Right kidney (tissue), 1 donor: ENCODE results near the gene PPT1.
A peak's percentile ranks its signal among the peaks of the same experiment; 100 is the strongest.

Experiments used
- DNase-seq: peaks from one replicate; pipeline ENCODE4 v3.0.0-alpha.2; 2016

The PPT1 gene

DNA sequence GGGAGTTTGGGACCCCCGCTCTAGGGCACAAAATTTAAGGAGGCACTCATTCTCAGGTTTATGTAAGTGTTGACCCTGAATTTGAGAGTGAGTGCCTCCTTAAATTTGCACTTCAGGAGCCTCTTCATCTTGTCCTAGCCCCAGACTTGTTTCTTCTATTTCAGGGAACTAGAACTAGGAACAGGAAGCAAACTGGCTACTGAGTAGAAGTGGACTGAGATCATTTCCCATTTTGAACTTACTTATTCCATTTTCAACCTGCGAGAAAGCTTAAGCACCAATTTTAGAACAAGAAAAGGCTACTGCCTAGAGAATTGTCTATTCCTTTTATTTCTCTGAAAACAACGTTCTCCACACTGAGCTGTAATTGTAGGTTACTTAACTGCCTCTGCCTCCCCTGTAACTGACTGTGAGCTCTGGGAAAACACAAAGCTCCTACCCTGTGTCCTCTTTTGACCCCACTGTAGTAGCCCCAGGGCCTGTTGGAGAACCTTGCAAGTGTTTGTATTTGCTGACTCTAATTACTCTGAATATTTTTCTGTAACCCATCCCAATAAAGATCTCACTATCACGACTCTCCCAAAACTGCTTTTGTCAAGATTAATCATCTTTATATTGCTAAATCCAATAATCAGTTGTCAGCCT lies 2.5 kb downstream of the PPT1 start:
- no peak for DNase-seq

DNA sequence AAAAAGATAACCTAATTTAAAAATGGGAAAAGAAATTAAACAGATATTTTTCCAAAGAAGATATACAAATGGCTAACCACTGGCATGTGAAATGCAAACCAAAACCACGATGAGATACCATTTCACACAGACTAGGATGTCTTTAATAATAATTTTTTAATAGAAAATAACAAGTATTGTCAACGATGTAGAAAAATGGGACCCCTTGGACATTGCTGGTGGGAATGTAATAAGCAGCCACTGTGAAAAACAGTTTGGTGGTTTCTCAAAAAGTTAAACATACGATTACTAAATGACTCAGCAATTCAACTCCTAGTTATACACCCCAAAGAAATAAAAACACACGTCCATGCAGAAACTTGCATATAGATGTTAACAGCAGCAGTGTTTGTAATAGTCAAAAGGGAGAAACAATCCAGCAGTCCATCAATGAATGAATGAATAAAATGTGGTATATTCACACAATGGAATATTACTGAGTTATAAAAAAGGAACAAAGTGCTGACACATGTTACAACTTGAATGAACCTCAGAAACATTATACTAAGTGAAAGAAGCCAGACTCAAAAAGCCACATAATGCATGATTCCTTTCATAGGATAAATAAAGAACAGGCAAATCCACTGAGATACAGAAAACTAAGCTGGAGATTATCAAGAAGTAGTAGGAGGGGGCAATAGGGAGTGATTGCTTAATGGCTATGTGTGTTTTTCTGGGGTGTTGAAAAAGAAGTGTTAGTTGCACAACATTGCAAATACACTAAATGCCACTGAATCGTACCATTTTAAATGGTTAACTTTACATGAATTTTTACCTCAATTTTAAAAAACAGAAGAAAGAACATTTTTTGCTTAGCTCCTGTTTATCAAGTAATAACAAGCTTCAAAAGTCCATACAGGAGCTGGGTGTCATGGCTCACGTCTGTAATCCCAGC lies 4.1 kb downstream of the PPT1 start:
- DNase-seq = no peak

GRCh38 chr1:40092241-40092640 lies 4.8 kb downstream of the PPT1 start:
- DNase-seq = no peak

DNA sequence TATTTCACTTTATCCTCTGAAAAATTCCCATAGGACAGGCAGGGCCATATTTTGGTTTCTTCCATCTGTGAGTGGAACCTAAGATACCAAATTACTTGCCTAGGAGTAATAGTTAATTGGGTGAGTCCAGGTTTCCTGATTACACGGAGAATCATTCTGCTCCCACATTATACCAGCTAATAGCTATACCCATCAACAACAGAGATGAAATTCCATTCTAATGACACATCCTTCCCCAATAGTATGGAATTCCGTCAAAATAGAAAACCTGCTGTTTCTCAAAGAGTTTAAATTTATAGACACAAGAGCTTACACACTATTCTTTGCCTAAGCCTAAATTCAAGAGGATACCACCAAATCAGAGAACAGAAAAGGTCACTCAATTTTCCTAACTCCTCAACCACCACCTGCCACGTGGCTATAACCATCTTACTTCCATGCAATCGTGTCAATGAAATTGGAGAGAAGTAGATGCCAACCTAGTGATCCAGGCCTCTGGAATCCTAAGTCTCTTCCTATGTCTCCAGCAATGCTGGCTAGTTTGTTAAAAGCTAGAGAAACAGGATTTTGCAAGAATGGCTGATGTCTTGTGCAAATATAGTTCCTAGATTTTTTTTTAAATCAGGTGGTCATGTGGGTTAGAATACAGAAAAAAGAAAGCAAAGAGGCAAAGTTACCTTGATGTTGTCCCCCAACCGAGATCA lies 6.2 kb downstream of the PPT1 start:
- DNase-seq = no peak

DNA sequence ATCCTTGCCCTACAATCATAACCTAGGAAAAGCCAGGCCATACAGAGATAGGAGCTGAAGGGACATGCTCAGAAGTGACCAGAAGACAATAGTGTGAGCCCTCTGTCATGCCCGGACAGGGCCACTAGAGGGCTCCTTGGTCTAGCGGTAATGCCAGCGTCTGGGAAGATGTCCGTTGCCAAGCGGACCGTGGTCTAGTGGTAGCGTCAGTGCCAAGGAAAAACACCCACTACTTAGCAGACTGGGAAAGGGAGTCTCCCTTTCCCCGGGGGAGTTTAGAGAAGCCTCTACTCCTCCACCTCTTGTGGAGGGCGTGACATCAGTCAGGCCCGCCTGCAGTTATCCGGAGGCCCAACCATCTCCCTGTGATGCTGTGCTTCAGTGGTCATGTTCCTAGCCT lies 12.3 kb downstream of the PPT1 start:
- peak; percentile 41 for DNase-seq

DNA sequence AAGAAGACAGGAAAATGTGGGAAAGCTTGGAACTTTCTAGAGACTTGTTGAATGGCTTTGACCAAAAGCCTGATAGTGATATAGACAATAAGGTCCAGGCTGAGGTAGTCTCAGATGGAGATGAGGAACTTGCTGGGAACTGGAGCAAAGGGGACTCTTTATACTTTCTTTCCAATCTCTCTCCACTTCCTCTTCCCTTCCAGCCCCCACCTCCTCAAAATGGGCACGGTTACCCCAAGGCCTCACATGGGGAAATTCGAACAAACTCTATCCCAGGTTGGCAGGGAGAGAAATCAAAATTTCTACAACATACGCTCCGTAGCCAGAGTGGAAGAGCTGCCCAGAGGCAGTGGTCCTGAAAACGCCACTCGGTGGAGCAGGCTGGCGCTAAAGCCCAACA lies 15.2 kb downstream of the PPT1 start:
- no peak for DNase-seq

DNA sequence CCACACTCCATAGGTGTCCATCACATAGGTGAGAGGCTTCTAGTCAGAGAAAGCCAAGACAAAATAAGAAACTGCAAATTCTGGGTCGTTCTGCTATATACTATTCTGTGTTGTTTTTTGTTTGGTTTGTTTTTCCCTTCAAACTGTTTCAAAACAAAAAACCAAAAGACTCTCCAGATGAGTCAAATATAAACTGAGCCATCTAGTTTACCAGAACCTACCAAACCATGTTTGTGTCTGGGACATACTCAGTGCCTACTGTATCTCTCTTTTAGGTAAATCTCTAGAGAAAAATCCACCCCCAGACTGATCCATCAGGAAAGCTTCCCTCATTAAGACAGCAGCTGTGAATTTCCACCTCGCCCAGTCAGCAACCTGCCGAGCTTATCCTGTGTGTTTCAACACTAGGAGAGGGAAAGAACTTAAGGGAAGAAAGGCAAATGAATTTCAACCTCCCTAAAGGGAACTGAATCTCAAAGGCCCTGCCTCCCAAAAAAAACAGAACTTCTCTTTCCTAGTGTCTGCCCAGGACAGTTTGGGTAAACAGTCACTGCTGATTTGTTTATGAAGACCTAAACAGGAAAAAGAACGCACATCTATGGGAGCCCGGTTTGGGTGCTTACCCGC lies 17.2 kb downstream of the PPT1 start:
- DNase-seq = no peak

DNA sequence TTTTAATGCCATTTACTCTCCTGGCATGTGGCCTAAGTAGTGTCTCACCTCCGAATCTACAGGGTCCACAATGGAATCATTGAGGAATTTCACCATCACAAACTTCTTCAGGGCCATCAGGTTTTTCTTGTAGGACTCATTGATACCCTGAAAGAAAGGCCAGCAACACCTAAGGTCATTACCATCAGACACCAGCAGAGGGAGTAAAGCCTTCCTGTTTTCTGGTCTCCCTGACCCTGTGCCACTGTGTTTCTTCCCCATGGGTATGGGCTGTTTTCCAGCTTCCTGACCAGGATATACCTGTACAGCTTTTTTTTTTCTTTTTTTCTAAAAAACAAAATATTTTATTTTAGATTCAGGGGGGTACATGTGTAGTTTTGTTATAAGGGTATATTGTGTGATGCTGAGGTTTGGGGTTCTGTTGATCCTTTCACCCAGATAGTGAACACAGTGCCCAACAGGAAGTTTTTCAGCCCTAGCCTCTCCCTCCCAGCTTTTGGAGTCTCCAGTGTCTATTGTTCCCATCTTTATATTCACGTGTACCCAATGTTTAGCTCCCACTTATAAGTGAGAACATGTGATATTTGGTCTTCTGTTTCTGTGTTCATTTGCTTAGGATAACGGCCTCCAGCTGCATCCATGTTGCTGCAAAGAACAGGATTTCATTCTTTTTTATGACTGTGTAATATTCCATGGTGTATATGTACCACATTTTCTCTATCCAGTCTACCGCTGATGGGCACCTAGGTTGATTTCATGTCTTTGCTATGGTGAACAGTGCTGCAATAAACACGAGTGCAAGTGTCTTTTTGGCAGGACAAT lies 18.3 kb downstream of the PPT1 start:
- peak; percentile 18 for DNase-seq

DNA sequence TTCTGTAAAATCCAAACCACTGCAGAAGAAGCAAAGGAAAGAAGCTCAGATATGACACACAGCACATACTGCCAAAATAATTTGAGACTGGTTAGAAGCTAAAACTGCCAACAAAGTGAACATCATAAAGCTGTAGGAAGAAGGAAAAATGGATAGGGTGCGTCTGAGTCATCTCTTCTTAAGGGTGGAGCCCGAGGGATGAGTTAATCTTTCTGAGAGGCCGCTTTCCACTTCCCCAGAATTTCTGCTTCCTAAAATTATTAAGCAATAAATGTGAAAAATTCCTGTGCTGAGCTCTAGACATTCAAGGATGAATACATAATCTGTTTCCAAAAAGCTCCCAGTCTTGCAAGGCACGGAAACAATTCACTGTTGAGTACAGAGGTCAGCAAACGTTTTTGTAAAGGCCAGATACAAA lies 20.1 kb downstream of the PPT1 start:
- no peak for DNase-seq

DNA sequence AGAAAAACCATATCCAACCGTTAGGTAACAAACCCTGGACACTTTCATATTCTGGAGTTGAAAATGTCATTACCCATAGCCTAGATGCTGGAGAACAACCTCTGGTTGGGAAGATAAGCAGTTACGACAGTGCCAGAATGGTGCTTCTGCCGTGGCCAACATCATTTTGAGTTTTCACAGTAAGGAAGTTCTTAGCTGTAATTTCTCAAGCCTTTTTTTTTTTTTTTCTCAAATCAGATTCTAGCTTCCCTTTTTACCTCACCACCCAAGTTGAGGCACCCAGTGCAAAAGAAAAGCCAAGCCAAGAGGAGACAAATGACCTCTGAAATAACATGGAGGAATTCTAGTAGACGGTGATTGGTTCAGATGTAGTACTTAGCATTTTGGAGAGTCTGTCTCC lies 21.8 kb downstream of the PPT1 start:
- DNase-seq = no peak

DNA sequence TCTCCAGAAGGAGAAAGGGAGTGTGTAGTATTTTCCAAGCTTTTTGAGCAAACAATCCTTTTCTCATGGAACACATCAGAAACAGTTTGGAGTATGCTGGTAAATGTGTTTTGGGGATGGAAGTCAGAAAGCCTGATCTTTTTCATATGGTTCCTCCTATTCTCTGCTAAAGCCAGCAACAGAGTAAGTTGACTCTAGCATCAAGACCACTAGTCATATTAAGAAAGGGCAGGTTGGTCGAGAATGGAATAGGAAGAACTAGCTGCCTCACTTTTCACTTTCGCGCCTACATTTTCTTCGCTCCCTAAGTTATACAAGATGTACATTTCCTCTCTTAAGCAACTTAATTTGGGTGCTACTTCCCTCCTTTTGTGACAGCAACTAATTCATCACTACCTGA lies 24.0 kb downstream of the PPT1 start:
- DNase-seq = no peak

DNA sequence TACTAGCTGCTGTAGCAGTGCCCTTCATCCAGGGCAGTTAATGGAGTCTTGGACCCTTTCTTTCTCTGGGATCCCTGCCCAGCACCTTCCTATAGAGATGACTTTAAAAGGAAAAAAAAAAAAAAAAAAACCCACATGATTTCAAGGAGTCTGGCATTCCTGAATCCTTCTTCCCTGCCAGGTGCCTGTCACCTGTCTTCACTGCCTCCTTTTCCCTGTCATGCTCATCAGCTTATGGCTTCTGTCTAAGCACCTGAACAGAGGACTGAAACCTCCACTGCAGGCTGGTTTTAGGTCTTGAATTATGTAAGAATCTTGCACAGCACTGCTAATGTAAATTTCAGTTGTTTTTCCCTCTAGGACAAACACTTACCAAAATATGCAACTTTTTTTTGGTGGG lies 24.9 kb downstream of the PPT1 start:
- DNase-seq = no peak

DNA sequence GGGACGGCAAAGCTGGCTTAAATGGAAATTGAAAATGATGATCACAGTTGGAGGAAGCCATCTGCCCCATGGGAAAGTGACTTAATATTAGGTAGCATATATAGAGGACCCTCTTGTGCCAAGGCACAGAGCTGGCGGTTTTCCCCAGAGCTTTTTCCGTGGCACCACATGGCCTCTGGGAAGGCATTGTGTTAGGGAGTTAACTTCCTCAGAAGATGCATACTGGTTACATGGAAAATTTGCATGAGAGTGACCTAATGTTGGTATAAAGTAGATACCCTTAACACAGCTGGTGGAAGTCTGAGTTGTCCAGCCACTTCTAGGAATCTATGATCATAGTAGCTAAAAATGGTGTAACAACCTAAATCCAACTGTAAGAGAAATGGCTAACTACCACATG lies 29.2 kb downstream of the PPT1 start:
- no peak for DNase-seq

DNA sequence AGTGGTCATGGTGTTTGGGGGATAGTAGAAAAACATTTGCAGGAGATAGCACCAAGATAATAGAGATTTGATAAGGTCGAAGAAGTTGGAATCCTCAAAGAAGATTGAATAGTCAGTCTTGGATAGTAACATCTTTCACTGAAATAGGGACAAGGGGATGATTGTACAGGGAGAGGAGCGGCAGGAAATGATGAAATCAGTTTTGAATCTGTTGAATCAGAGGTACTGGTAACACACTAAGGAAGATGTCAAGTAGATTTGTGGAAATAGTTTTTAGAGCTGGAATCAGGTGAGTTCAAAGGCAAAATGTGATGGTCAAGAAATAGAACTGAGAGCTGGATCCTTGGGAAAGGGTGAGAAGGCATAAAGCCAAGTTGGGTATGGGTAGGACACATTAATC lies 30.0 kb downstream of the PPT1 start:
- DNase-seq = no peak

DNA sequence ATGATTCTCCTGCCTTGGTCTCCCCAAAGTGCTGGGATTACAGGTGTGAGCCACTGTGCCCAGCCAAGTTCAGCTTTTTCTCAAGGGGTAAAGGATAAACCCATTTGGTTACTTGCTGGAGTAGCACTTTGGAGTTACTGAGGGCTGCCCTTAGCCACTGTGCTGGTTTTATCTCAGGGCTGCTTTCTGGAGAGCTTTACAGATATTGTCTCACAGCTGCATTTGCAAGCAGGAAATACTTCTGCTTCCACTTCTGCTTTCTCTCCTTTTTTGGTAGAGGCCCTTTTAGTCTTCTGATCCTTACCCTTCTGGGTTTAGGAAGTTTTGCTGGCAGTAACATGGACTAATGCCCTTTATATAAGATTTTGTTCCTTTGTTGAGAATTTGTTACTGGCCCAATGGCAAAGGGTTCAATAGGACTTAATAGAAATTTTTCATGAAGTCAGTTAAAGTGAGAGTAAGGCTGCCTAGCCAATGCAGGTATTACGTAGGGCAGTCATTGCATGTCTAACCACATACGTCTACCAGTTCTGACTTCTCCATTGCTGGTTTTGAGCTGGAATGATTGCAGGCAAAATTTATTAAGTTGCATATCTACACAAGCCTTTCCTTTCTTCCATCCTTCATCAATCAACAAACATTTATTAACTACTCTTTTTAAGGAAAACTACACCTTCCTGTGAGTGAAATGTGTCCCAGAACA lies 32.1 kb downstream of the PPT1 start:
- no peak for DNase-seq

DNA sequence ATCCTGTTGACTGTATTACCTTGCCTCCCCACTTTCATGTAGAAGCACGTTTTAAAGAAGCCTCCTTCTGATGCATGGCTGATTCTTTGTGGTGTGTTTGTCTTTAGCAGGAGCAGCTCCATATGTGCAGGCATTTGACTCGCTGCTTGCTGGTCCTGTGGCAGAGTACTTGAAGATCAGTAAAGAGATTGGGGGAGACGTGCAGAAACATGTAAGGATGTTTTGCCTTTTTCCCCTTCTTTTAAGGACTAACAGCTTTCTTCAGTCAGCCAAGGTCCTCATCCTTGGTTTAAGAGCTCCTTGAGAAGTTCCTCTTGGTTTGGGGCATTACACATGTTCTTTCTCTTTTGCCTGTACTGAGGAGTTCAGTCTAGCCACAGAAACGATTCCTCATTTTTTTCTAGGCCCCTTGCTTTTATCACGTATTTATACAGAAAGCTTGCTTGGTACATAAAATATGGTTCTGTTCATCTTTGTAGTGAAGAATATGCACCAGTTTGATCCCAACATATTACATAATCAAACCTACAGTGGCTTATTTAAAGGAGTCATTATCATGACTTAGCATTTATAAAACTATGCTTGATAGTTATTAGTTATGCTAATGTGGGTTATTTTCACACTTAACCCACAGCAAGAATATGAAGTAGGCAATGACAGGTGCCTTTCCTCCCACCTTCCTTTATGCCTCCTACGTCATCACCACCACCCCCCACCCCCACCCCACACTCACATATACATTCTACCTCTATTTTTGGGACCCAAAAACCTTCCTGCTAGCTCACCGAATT lies 36.9 kb downstream of the PPT1 start:
- DNase-seq = no peak

- no peak for DNase-seq
Measured at GRCh38 chr1:40059338-40059959, 37.6 kb downstream of the PPT1 start.

DNA sequence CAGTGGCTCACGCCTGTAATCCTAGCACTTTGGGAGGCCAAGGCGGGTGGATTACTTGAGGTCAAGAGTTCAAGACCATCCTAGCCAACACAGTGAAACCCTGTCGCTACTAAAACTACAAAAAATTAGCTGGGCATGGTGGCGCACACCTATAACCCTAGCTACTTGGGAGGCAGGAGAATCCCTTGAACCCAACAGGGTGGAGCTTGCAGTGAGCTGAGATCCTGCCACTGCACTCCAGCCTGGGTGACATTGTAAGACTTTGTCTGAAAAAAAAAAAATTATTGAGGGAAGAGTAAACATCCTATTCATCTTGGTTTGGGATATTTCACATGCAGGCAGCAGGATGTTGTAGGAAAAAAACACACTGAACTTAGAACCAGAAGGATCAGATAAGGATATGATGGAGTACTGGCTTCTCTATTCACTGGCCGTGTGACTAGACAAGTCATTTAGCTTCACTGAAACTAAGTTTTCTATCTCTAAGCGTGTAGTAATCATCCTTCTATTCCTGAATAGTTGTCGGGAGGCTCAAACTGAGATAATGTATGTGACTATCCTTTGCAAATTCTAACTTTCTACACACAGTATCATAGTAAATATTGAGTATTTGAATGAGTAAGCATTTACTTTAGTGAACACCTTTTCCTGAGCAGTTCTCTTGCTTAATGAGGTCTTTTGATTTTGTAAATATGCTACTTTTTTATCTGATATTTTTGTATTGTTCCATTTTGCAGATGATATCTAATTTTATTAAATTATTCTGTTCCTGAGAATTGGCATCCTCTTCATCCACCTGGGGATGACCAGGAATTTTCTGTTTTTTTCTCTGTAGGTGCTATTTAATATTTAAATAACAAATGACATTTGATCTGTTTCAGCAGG lies 38.4 kb downstream of the PPT1 start:
- no peak for DNase-seq

DNA sequence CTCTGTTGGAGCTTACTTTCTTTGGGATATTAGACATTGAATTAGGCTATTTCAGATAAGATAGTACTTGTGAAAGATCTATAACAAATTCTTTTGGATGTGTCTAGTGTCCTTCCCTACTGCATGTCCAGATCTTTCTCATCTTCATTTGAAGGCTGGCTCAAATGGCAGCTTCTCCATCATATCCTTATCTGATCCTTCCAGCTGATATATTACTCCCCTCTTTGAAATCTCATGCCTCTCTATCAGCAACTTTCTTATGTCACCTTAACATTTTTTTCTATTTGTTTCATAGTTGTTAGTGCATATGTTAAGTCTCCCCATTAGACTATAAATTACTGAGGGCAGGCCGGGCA lies 39.0 kb downstream of the PPT1 start:
- DNase-seq = no peak
